H1 (cell line): ENCODE measurements around the gene TRAPPC5. TPM values are rescaled to one million over a fixed set of nuclear protein-coding genes. Genes with fewer than 3 reads are reported as not detected.

Experiments
- CTCF ChIA-PET: fragments of 300-600 bp; sonication (Branson Sonifier 250); formaldehyde crosslinking; loops from one replicate; lab custom pipeline; 2021; ENCODE audit not compliant: partially characterized antibody; lab: Charles Lee
- POLR2A ChIA-PET: fragments of 300-600 bp; sonication (Branson Sonifier 250); formaldehyde crosslinking; loops from one replicate; lab custom pipeline; 2021; ENCODE audit warnings: inconsistent platforms; ENCODE audit not compliant: partially characterized antibody; lab: Charles Lee
- DNase-seq, 2 experiments: peaks; one replicate each; pipeline versions ENCODE4 v3.0.0 to v3.0.0-alpha.2; 2010 to 2022; ENCODE audit warnings: low spot score in 2 of 2, low read depth in 1 of 2, mixed read lengths in 1 of 2
- FAIRE-seq: peaks from 2 replicates; lab custom pipeline; 2011; peaks lifted over from hg19 to GRCh38; lab: Jason Lieb, UNC
- H2AFZ ChIP-seq: 2 replicates; pipeline ENCODE4 v1.8.1; 2012; ENCODE audit warnings: low read length, inconsistent platforms
- H2AK5ac ChIP-seq: 2 replicates; pipeline ENCODE4 v1.6.1; 2013; ENCODE audit warnings: low read depth, low read length
- H2BK120ac ChIP-seq: replicated peaks from 2 replicates; pipeline ENCODE3; 2013; ENCODE audit warnings: low read depth, low read length, inconsistent platforms
- H2BK12ac ChIP-seq: 2 replicates; pipeline ENCODE4 v1.6.1; 2013; ENCODE audit warnings: low read depth, low read length
- H2BK15ac ChIP-seq: 2 replicates; pipeline ENCODE4 v1.6.1; 2013; ENCODE audit warnings: low read length
- H2BK20ac ChIP-seq: 2 replicates; pipeline ENCODE4 v1.6.1; 2013; ENCODE audit warnings: low read length
- H2BK5ac ChIP-seq: 2 replicates; pipeline ENCODE4 v1.6.1; 2013; ENCODE audit warnings: low read depth, low read length
- H3K14ac ChIP-seq: 2 replicates; pipeline ENCODE4 v1.6.1; 2013; ENCODE audit warnings: inconsistent platforms; ENCODE audit not compliant: insufficient read length
- H3K18ac ChIP-seq: 2 replicates; pipeline ENCODE4 v1.6.1; 2013; ENCODE audit warnings: low read length; ENCODE audit errors: extremely low read depth
- H3K23ac ChIP-seq: 2 replicates; pipeline ENCODE4 v1.6.1; 2013; ENCODE audit warnings: inconsistent platforms; ENCODE audit not compliant: insufficient read length
- H3K23me2 ChIP-seq: 2 replicates; pipeline ENCODE4 v1.6.1; 2013; ENCODE audit warnings: low read depth, low read length
- H3K27ac ChIP-seq: 2 replicates; pipeline ENCODE4 v1.6.1; 2011; ENCODE audit warnings: low read depth, low read length, inconsistent platforms
- H3K27me3 ChIP-seq, 4 experiments: replicated peaks in 1 of 4; 1 replicate in 1 of 4; 2 replicates in 3 of 4; pipeline versions ENCODE4 v1.6.1 to v1.8.1; 2011 to 2013; ENCODE audit warnings: low read length in 3 of 4, mild to moderate bottlenecking in 3 of 4, inconsistent platforms in 2 of 4, mixed read lengths in 2 of 4, moderate library complexity in 1 of 4; ENCODE audit not compliant: control insufficient read depth in 3 of 4, insufficient read depth in 3 of 4; ENCODE audit errors: extremely low read depth in 1 of 4
- H3K36me3 ChIP-seq, 4 experiments: 2 replicates each; pipeline versions ENCODE4 v1.6.1 to v1.8.1; 2011 to 2013; ENCODE audit warnings: mild to moderate bottlenecking in 4 of 4, low read length in 3 of 4, moderate library complexity in 2 of 4, control low read depth in 1 of 4, inconsistent platforms in 1 of 4; ENCODE audit not compliant: insufficient read depth in 4 of 4, control insufficient read depth in 2 of 4
- H3K4ac ChIP-seq: replicated peaks from 2 replicates; pipeline ENCODE3; 2013; ENCODE audit warnings: low read length, low read depth, mixed read lengths, inconsistent platforms; ENCODE audit not compliant: insufficient read length
- H3K4me1 ChIP-seq, 4 experiments: replicated peaks in 1 of 4; 1 replicate in 1 of 4; 2 replicates in 3 of 4; pipeline versions ENCODE4 v1.6.1 to v1.8.1; 2011 to 2013; ENCODE audit warnings: low read length in 3 of 4, inconsistent platforms in 2 of 4, mixed read lengths in 1 of 4; ENCODE audit not compliant: insufficient read depth in 4 of 4, control insufficient read depth in 3 of 4
- H3K4me2 ChIP-seq, 2 experiments: 2 replicates each; pipeline versions ENCODE4 v1.6.1 to v1.8.1; 2011 to 2013; ENCODE audit warnings: low read depth in 2 of 2, low read length in 2 of 2, control low read depth in 1 of 2, inconsistent platforms in 1 of 2, mild to moderate bottlenecking in 1 of 2; ENCODE audit not compliant: insufficient read depth in 1 of 2
- H3K4me3 ChIP-seq, 4 experiments: fragments of 200-600, 300-600 bp in 1 of 4; sonication (generic), shearing (Covaris generic), sonication (Bioruptor Twin) in 1 of 4; 2 replicates each; pipeline versions ENCODE4 v1.5.1 to v1.8.1; 2011 to 2016; ENCODE audit warnings: low read length in 4 of 4, low read depth in 3 of 4, control low read depth in 2 of 4, inconsistent platforms in 2 of 4, mild to moderate bottlenecking in 2 of 4, mixed read lengths in 1 of 4, moderate library complexity in 1 of 4; ENCODE audit not compliant: insufficient read depth in 2 of 4; ENCODE audit errors: extremely low read depth in 1 of 4
- H3K56ac ChIP-seq: replicated peaks from 2 replicates; pipeline ENCODE3; 2013; ENCODE audit warnings: low read depth, mild to moderate bottlenecking, mixed read lengths, low read length, inconsistent platforms; ENCODE audit not compliant: insufficient read length
- H3K79me1 ChIP-seq: 2 replicates; pipeline ENCODE4 v1.6.1; 2013; ENCODE audit warnings: low read depth, low read length, control low read depth
- H3K79me2 ChIP-seq, 2 experiments: 2 replicates each; pipeline versions ENCODE4 v1.6.1 to v1.8.1; 2012 to 2013; ENCODE audit warnings: low read length in 2 of 2, mild to moderate bottlenecking in 2 of 2, inconsistent platforms in 1 of 2; ENCODE audit not compliant: insufficient read depth in 2 of 2, control insufficient read depth in 1 of 2
- H3K9ac ChIP-seq, 4 experiments: replicated peaks in 1 of 4; 1 replicate in 1 of 4; 2 replicates in 3 of 4; pipeline versions ENCODE4 v1.6.1 to v1.8.1; 2011 to 2013; ENCODE audit warnings: low read depth in 3 of 4, low read length in 3 of 4, control low read depth in 2 of 4, mild to moderate bottlenecking in 2 of 4, moderate library complexity in 2 of 4, inconsistent platforms in 1 of 4; ENCODE audit errors: extremely low read depth in 1 of 4
- H3K9me3 ChIP-seq, 2 experiments: 2 replicates each; pipeline versions ENCODE4 v1.6.1 to v1.8.1; 2012 to 2013; ENCODE audit warnings: mild to moderate bottlenecking in 2 of 2, moderate library complexity in 2 of 2, control low read depth in 1 of 2, inconsistent platforms in 1 of 2, low read depth in 1 of 2, low read length in 1 of 2, mixed read lengths in 1 of 2; ENCODE audit not compliant: insufficient read depth in 2 of 2
- H4K20me1 ChIP-seq, 2 experiments: replicated peaks in 1 of 2; 2 replicates each; pipeline versions ENCODE3 to v1.8.1; 2011 to 2013; ENCODE audit warnings: inconsistent platforms in 2 of 2, low read length in 2 of 2, mild to moderate bottlenecking in 1 of 2; ENCODE audit not compliant: insufficient read depth in 2 of 2, control insufficient read depth in 1 of 2
- H4K5ac ChIP-seq: 2 replicates; pipeline ENCODE4 v1.6.1; 2013; ENCODE audit warnings: low read length, low read depth, mixed read lengths, inconsistent platforms; ENCODE audit not compliant: insufficient read length
- H4K8ac ChIP-seq: 2 replicates; pipeline ENCODE4 v1.8.0; 2013; ENCODE audit warnings: mild to moderate bottlenecking, moderate library complexity, low read length, inconsistent platforms; ENCODE audit not compliant: insufficient read depth; ENCODE audit errors: extremely low read depth
- H4K91ac ChIP-seq: replicated peaks from 2 replicates; pipeline ENCODE3; 2013; ENCODE audit warnings: low read length, mixed read lengths, inconsistent platforms; ENCODE audit not compliant: insufficient read length
- BRCA1 ChIP-seq: IDR thresholded peaks from 2 replicates; pipeline ENCODE4 v1.6.1; 2012; ENCODE audit warnings: low read depth, low read length, improper control_type of control experiment
- CBX8 ChIP-seq: fragments of 300-800, 300-1000 bp; sonication (generic); IDR thresholded peaks from 2 replicates; pipeline ENCODE4 v1.7.1; 2016; ENCODE audit warnings: low read depth, low read length, borderline replicate concordance
- CTBP2 ChIP-seq: IDR thresholded peaks from 2 replicates; pipeline ENCODE4 v1.7.0; 2011; ENCODE audit warnings: borderline replicate concordance, mild to moderate bottlenecking, moderate library complexity, mixed read lengths, low read length; ENCODE audit not compliant: insufficient read depth, insufficient read length
- GTF2F1 ChIP-seq: IDR thresholded peaks from 2 replicates; pipeline ENCODE4 v1.6.1; 2012; ENCODE audit warnings: low read depth, low read length, improper control_type of control experiment, borderline replicate concordance
- KDM5A ChIP-seq: fragments of 200-600 bp; IDR thresholded peaks from 2 replicates; pipeline ENCODE4 v1.7.1; 2012; ENCODE audit warnings: mild to moderate bottlenecking, low read length, inconsistent platforms, mixed read lengths
- MAFK ChIP-seq: IDR thresholded peaks from 2 replicates; pipeline ENCODE4 v1.6.1; 2012; ENCODE audit warnings: low read depth, mild to moderate bottlenecking, improper control_type of control experiment, low read length
- PHF8 ChIP-seq: fragments of 200-600 bp; sonication (generic); conservative IDR thresholded peaks from 2 replicates; pipeline ENCODE4 v1.7.1; 2012; ENCODE audit warnings: low read depth, mild to moderate bottlenecking, inconsistent platforms, low read length, moderate library complexity
- RAD21 ChIP-seq, 2 experiments: IDR thresholded peaks in 1 of 2; conservative IDR thresholded peaks in 1 of 2; 2 replicates each; pipeline ENCODE4 v1.6.1; 2011; ENCODE audit warnings: low read depth in 2 of 2, low read length in 2 of 2, improper control_type of control experiment in 1 of 2, inconsistent platforms in 1 of 2, mild to moderate bottlenecking in 1 of 2, moderate library complexity in 1 of 2
- SRF ChIP-seq: IDR thresholded peaks from 2 replicates; pipeline ENCODE4 v1.6.1; 2011; ENCODE audit warnings: mild to moderate bottlenecking, low read depth, low read length, moderate library complexity
- WGBS, 2 experiments: shearing (Covaris generic) in 1 of 2; methylation state at CpG; one replicate each; pipeline versions ENCODE4 v1.1.6 to v1.1.7; 2013 to 2015; ENCODE audit warnings: low lambda C conversion rate in 2 of 2, mixed read lengths in 2 of 2, inconsistent platforms in 1 of 2, low coverage in 1 of 2, missing lambda C conversion rate in 1 of 2; ENCODE audit not compliant: insufficient replicate concordance in 2 of 2, insufficient coverage in 1 of 2, insufficient read length in 1 of 2; ENCODE audit errors: extremely low coverage in 1 of 2, missing lambda C conversion rate in 1 of 2; 5-methylcytosine and 5-hydroxymethylcytosine counted together
- polyA plus RNA-seq, 7 experiments: library from polyadenylated mRNA; depleted of rRNA in 3 of 7; stranded (reverse) in 5 of 7; unstranded in 2 of 7; fragments of >200 nt in 5 of 7; fragments of 200-250 nt in 2 of 7; gene quantifications; 1 replicate in 5 of 7; 2 replicates in 1 of 7; 4 replicates in 1 of 7; pipeline versions ENCODE4 v1.2.1 to v1.2.3, GENCODE V29; 2011 to 2013; ENCODE audit warnings: missing spikeins in 2 of 7, mixed read lengths in 2 of 7
- total RNA-seq: library from RNA; stranded (reverse); fragmentation: NEBNext Ultra II Directional; extraction: Animal tissue kit (Norgen Biotek cat#: 25700); gene quantifications from 2 replicates; pipeline ENCODE4 v1.2.1, GENCODE V29; 2021

TRAPPC5 gene
- total and polyA plus RNA-seq, 2 of the 8 experiments (the other 6 are each of a cell fraction or from before 2014, with no cell fraction given), result 109 to 120 TPM

DNA sequence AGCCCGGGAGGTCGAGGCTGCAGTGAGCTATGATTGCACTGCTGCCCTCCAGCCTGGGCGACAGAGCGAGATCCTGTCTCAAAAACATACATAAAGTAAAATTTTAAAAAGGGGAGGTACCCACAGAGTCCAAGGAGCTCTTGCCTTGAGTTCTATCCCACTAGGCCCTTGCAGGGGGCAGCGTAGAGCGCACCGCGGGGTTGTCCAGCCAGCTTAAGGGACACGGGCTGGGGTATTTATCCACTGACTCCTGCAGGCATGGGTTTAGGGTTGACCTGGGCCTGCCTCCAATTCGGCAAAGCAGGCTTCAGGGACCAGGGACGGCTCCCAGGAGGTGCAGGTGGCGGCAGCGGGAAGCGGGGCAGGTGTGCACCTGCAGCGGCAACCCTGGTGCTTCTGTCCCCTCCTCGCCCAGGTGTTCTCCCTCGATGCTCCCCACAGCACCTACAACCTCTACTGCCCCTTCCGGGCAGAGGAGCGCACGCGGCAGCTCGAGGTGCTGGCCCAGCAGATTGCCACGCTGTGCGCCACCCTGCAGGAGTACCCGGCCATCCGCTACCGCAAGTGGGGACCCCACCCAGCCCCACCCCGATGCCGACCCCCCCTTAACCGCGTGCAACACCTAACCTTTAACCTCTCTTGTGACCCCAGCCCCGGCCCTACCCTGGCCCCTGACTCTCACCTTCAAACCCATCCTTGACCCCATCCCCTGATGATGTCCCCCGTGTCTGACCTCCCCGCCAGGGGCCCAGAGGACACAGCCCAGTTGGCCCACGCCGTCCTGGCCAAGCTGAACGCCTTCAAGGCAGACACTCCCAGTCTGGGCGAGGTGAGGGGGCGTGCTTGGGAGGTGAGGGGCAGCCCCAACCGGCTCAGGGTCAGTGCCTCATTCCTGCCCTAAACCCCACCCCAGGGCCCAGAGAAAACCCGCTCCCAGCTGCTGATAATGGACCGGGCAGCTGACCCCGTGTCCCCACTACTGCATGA, 39.0 kb upstream of the TRAPPC5 start:
- Histone ChIP-seq H3K27me3 (peaks cover 0 to 2% (median under 1%) of the 10 kb centered on the region in 4 experiments; a peak in 4 of 7 replicates), H2AFZ (no peak overlapping the region), H3K23ac (no peak overlapping the region), H3K4me2 (no peak overlapping the region), H3K9me3 (no peaks in the 10 kb centered on the region; a peak in 1 of 4 replicates), H3K79me2 (peaks cover 0 to 3% of the 10 kb centered on the region in 2 experiments; a peak in 1 of 4 replicates), H2BK12ac (no peak overlapping the region), H3K4me3 (no peak overlapping the region), H2BK120ac (no peak overlapping the region), H2BK5ac (no peak overlapping the region), H3K9ac (no peak overlapping the region), H3K27ac (no peak overlapping the region), H3K36me3 (peaks cover 0 to 6% (median 0%) of the 10 kb centered on the region in 4 experiments; a peak in 2 of 8 replicates), H3K14ac (no peak overlapping the region), H3K23me2 (peaks cover 5% of the 10 kb centered on the region; the same call in 1 of the 2 replicates), H3K4ac (no peak overlapping the region), H2BK20ac (no peak overlapping the region), H3K79me1 (no peaks in the 10 kb centered on the region; the same call in 1 of the 2 replicates), H4K5ac (no peak overlapping the region), H2AK5ac (0 out of 2 replicates have a peak overlapping the region, but pooled peaks have one; percentile 24), H3K4me1 (peaks cover 0 to 9% (median under 1%) of the 10 kb centered on the region in 4 experiments; a peak in 3 of 7 replicates), H2BK15ac (no peak overlapping the region), H4K20me1 (peaks cover 0 to 18% of the 10 kb centered on the region in 2 experiments), H3K56ac (no peak overlapping the region), H3K18ac (no peak overlapping the region), H4K8ac (no peak overlapping the region), H4K91ac (no peak overlapping the region)
- no peak for FAIRE-seq
- WGBS, 2 experiments, result 88% methylated on average over 32 of the region's 43 CpGs; no CpG with 5 or more reads in 1 of the 2 experiments
- DNase-seq, result peak in 1 of 2 experiments; percentile 63
- ChIA-PET POLR2A (interaction anchor here (0.6 to 2.3 kb wide), 9 partner anchors 9 to 187 kb away, joined by 3 to 11 read pairs (median 3); partner anchors contain the start of genes CAMSAP3, PET100, TRAPPC5 and XAB2), CTCF (interaction anchor here (0.6 to 2.1 kb wide), 27 partner anchors 9 to 216 kb away, joined by 3 to 11 read pairs (median 4); partner anchors contain the start of genes PET100, RETN, TRAPPC5 and XAB2)
- TF ChIP-seq KDM5A, result no peak
- no peak for TF ChIP-seq PHF8
- no peak for TF ChIP-seq SRF
- TF ChIP-seq GTF2F1, result no peak
- TF ChIP-seq CBX8, result no peak
- no peak for TF ChIP-seq BRCA1
- peak; percentile 19 to 38; a peak in 3 of 4 replicates for TF ChIP-seq RAD21 (IDR thresholded peaks at IDR 0.05 in 1 of 2, conservative IDR thresholded peaks at IDR 0.05 in 1 of 2; ENCODE audit: low read depth in 2 of 2, low read length in 2 of 2)
- TF ChIP-seq MAFK, result no peak
- no peak for TF ChIP-seq CTBP2
